Lung (tissue), 12 donors: ENCODE results near the gene KYNU. TPM values are rescaled to one million over a fixed set of nuclear protein-coding genes. Genes with fewer than 3 reads are reported as not detected.
A peak's percentile ranks its signal among the peaks of the same experiment; 100 is the strongest.
"Not testable (repeated sequence)": the region's sequence is repeated elsewhere in the genome, so short reads cannot be mapped to it uniquely, and the experiment has no call there.

Experiments
- ATAC-seq: fragments of 200-7000 bp; cut with Tn5 transposase; one replicate; pipeline ENCODE4 v1.9.1; 2020; ENCODE audit warnings: moderate number of reproducible peaks; ENCODE audit not compliant: insufficient read depth, low FRiP score
- DNase-seq, 3 donors: peaks; one replicate each; pipeline ENCODE4 v3.0.0-alpha.2; 2013 to 2017
- H3K27ac ChIP-seq, 2 donors: one replicate each; pipeline ENCODE4 v1.5.1; 2013; ENCODE audit warnings: mild to moderate bottlenecking in 2 of 2, moderate library complexity in 2 of 2, control low read depth in 1 of 2, inconsistent platforms in 1 of 2, low read depth in 1 of 2, low read length in 1 of 2
- H3K27me3 ChIP-seq, 3 donors: one replicate each; pipeline ENCODE4 v1.5.1; 2013; ENCODE audit warnings: low read length in 2 of 3; ENCODE audit not compliant: control insufficient read depth in 3 of 3, insufficient read depth in 3 of 3
- H3K36me3 ChIP-seq, 4 donors: one replicate each; pipeline ENCODE4 v1.5.1; 2013; ENCODE audit warnings: low read length in 4 of 4, mild to moderate bottlenecking in 1 of 4, moderate library complexity in 1 of 4; ENCODE audit not compliant: control insufficient read depth in 4 of 4, insufficient read depth in 4 of 4
- H3K4me1 ChIP-seq, 5 donors: one replicate each; pipeline ENCODE4 v1.5.1; 2013; ENCODE audit warnings: low read length in 5 of 5, mild to moderate bottlenecking in 2 of 5, moderate library complexity in 1 of 5; ENCODE audit not compliant: control insufficient read depth in 5 of 5, insufficient read depth in 5 of 5
- H3K4me3 ChIP-seq: one replicate; pipeline ENCODE4 v1.5.1; 2013; ENCODE audit warnings: mild to moderate bottlenecking, control low read depth, moderate library complexity
- H3K9ac ChIP-seq, 2 donors: one replicate each; pipeline ENCODE4 v1.5.1; 2013; ENCODE audit warnings: low read length in 2 of 2, control low read depth in 1 of 2; ENCODE audit not compliant: insufficient read depth in 1 of 2
- H3K9me3 ChIP-seq, 4 donors: one replicate each; pipeline ENCODE4 v1.5.1; 2013; ENCODE audit warnings: low read length in 3 of 4, mild to moderate bottlenecking in 1 of 4, moderate library complexity in 1 of 4; ENCODE audit not compliant: control insufficient read depth in 4 of 4, insufficient read depth in 3 of 4
- WGBS, 2 donors: extraction: QIAGEN DNeasy Blood & Tissue Kit; methylation state at CpG; one replicate each; pipeline ENCODE4 v1.1.7; 2013; 5-methylcytosine and 5-hydroxymethylcytosine counted together
- polyA plus RNA-seq, 2 donors: library from polyadenylated mRNA; stranded (reverse); fragments of 200-250 nt; gene quantifications; one replicate each; pipeline ENCODE4 v1.2.1, GENCODE V29; 2013
- total RNA-seq, 2 donors: library from RNA; depleted of rRNA in 1 of 2; stranded (reverse); fragments of >200 nt in 1 of 2; gene quantifications; one replicate each; pipeline ENCODE4 v1.2.1, GENCODE V29; 2014 to 2021
- TF ChIP-seq, protein P1 (sequence below): IDR thresholded peaks from 2 replicates; pipeline ENCODE4 v1.5.1; 2012; ENCODE audit warnings: mild to moderate bottlenecking; ENCODE audit errors: control extremely low read depth, extremely low read depth
- donor health status: control.
- donor health status: control.
- donor health status: Bipolar disorder and iron deficiency.
- donor health status: healthy.
- donor health status: DM: yes; HTN: yes; CAD: no.

Gene KYNU
- total and polyA plus RNA-seq, 4 donors = 6.4 to 33.9 (median 17.1) TPM

- H3K27ac ChIP-seq = no peak overlapping the region
- WGBS, 2 donors = 33 to 46% methylated on average over 5 of the region's 5 CpGs
- TF ChIP-seq, protein P1, sequence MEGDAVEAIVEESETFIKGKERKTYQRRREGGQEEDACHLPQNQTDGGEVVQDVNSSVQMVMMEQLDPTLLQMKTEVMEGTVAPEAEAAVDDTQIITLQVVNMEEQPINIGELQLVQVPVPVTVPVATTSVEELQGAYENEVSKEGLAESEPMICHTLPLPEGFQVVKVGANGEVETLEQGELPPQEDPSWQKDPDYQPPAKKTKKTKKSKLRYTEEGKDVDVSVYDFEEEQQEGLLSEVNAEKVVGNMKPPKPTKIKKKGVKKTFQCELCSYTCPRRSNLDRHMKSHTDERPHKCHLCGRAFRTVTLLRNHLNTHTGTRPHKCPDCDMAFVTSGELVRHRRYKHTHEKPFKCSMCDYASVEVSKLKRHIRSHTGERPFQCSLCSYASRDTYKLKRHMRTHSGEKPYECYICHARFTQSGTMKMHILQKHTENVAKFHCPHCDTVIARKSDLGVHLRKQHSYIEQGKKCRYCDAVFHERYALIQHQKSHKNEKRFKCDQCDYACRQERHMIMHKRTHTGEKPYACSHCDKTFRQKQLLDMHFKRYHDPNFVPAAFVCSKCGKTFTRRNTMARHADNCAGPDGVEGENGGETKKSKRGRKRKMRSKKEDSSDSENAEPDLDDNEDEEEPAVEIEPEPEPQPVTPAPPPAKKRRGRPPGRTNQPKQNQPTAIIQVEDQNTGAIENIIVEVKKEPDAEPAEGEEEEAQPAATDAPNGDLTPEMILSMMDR = peak; percentile 91
- H3K4me3 ChIP-seq = no peak overlapping the region
- H3K36me3 ChIP-seq = no peaks in the 10 kb centered on the region
- H3K27me3 ChIP-seq = no peaks in the 10 kb centered on the region
- peak; percentile 61 to 92 (median 91) for DNase-seq
- peak; percentile 94 for ATAC-seq
- no peaks in the 10 kb centered on the region for H3K9me3 ChIP-seq
- H3K9ac ChIP-seq = no peak overlapping the region
- no peaks in the 10 kb centered on the region for H3K4me1 ChIP-seq
These were observed 157.0 kb downstream of the KYNU start for GRCh38 chr2:143034292-143035074.

DNA sequence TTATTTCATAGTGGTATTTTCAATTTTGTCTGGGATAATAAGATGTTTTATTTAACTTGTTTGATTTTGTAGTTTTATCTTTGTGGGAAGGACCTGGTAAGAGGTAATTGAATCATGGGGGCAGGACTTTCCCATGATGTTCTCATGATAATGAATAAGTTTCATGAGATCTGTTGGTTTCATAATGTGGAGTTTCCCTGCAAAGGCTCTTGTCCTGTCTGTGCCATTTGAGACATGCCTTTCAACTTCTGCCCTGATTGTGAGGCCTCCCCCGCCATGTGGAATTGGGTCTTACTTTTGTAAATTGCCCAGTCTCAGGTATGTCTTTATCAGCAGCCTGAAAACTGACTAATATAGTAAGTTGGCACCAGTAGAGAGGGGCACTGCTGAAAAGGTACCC lies 174.0 kb downstream of the KYNU start:
- peaks cover 0 to 3% (median under 1%) of the 10 kb centered on the region in 4 donors for H3K9me3 ChIP-seq
- no peak overlapping the region for H3K27ac ChIP-seq
- H3K4me3 ChIP-seq = no peak overlapping the region
- TF ChIP-seq, protein P1 = no peak
- ATAC-seq (no peak), DNase-seq (no peak)
- H3K36me3 ChIP-seq = no peaks in the 10 kb centered on the region
- H3K9ac ChIP-seq = no peak overlapping the region
- no peaks in the 10 kb centered on the region for H3K4me1 ChIP-seq
- WGBS, 2 donors = 86 to 100% methylated on average over 1 of the region's 1 CpG
- no peaks in the 10 kb centered on the region for H3K27me3 ChIP-seq

- not testable (repeated sequence) for H3K27me3 ChIP-seq, H3K9me3 ChIP-seq, H3K4me1 ChIP-seq, H3K9ac ChIP-seq, ATAC-seq, H3K27ac ChIP-seq, DNase-seq, H3K4me3 ChIP-seq, H3K36me3 ChIP-seq
- 87 to 92% methylated on average over 4 of the region's 4 CpGs for WGBS, 2 donors
These were observed 176.0 kb downstream of the KYNU start for GRCh38 chr2:143053437-143053836.

- Histone ChIP-seq H3K9ac (no peak overlapping the region), H3K27me3 (no peaks in the 10 kb centered on the region), H3K9me3 (peaks cover 0 to 7% (median 3%) of the 10 kb centered on the region in 4 donors), H3K4me1 (peaks cover 0 to 7% (median 0%) of the 10 kb centered on the region in 5 donors), H3K27ac (no peak overlapping the region), H3K4me3 (no peak overlapping the region), H3K36me3 (no peaks in the 10 kb centered on the region)
- ATAC-seq (no peak), DNase-seq (no peak)
- 95 to 98% methylated on average over 5 of the region's 5 CpGs for WGBS, 2 donors
- TF ChIP-seq, protein P1 = no peak
These were observed 179.1 kb downstream of the KYNU start for GRCh38 chr2:143056550-143056949.
